GM12865 (cell line): ENCODE data around the gene LHX6.

ENCODE experiments used
- DNase-seq: peaks from one replicate; pipeline ENCODE4 v3.0.0; 2010; ENCODE audit warnings: low read depth
- H3K4me3 ChIP-seq: 2 replicates; pipeline ENCODE4 v1.5.1; 2011; ENCODE audit warnings: mild to moderate bottlenecking, low read depth, low read length, control low read depth
- CTCF ChIP-seq: IDR thresholded peaks from 2 replicates; pipeline ENCODE4 v1.5.1; 2011; ENCODE audit warnings: low read length, control low read depth, low read depth, inconsistent platforms; ENCODE audit not compliant: insufficient read depth; ENCODE audit errors: missing control alignments

LHX6 gene

GRCh38 chr9:122254761-122255160, 26.0 kb upstream of the LHX6 start:
- TF ChIP-seq CTCF: no peak
- no peak overlapping the region for H3K4me3 ChIP-seq
- DNase-seq: no peak

GRCh38 chr9:122252796-122253195, 24.0 kb upstream of the LHX6 start:
- H3K4me3 ChIP-seq: no peak overlapping the region
- TF ChIP-seq CTCF: no peak
- DNase-seq: no peak

GRCh38 chr9:122251351-122251750, 22.6 kb upstream of the LHX6 start:
- no peak for DNase-seq
- no peak for TF ChIP-seq CTCF
- H3K4me3 ChIP-seq: no peak overlapping the region

- DNase-seq: no peak
- TF ChIP-seq CTCF: no peak
- no peak overlapping the region for H3K4me3 ChIP-seq
Observed at GRCh38 chr9:122248448-122248865, 19.7 kb upstream of the LHX6 start.

GRCh38 chr9:122246666-122247065, 17.9 kb upstream of the LHX6 start:
- H3K4me3 ChIP-seq: no peak overlapping the region
- no peak for DNase-seq
- TF ChIP-seq CTCF: no peak

- no peak for TF ChIP-seq CTCF
- H3K4me3 ChIP-seq: no peak overlapping the region
- DNase-seq: no peak
Observed at GRCh38 chr9:122244349-122244748, 15.6 kb upstream of the LHX6 start.

GRCh38 chr9:122239722-122240121, 11.0 kb upstream of the LHX6 start:
- no peak for TF ChIP-seq CTCF
- DNase-seq: no peak
- no peak overlapping the region for H3K4me3 ChIP-seq
